Lower leg skin (tissue), 3 donors: Measurements from ENCODE around the gene LCMT1.

Source experiments
- POLR2A ChIP-seq, 2 donors: fragments of 450-650 bp; IDR thresholded peaks; one replicate each; pipeline ENCODE4 v1.6.1; 2016 to 2017; ENCODE audit warnings: antibody characterized with exemption in 2 of 2, mild to moderate bottlenecking in 1 of 2, moderate library complexity in 1 of 2
- TF ChIP-seq, protein P1 (sequence below), 3 donors: fragments of 450-650 bp; IDR thresholded peaks; one replicate each; pipeline ENCODE4 v1.5.1; 2016; ENCODE audit warnings: antibody characterized with exemption in 3 of 3, mild to moderate bottlenecking in 3 of 3, moderate library complexity in 2 of 3

DNA sequence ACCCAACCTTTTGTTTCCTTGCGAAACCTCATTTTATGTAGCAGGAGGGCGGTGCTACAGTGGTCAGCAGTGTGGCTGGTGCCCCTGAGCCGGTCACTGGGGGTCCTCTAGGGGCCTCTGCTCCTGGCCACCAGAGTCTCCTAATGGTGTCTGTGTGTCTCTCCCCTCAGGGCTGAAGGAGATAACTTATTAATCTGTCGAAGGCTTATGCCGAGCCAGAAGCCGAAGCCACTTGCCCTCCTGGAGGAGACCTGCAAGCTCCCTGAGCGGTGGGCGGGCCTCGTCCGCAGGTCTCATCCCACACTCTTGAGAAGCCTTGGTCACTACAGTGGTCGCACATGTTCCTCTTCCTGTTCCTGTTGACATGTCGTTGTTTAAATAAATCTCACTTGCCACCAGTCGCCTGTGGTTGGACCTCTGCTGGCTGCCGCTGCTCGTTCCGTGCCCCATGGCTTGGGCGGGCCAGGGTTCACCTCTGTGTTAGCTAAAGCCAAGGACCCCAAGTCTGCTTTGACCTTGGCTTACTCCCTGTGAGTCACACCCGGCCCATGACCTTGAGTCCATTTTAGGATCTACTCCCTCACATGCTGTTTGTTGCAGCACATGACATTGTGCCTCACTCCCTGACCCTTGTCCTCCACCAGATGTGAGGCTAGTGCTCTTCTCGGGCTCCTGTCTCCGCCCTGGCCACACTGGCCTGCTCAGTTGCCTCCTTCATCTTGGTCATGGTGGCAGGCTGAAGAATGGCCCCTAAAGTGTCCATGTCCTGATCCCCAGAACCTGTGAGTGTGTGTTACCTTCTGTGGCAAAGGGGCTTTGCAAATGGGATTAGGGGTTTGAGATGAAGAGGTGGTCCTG lies 66.5 kb downstream of the LCMT1 start:
- TF ChIP-seq, protein P1, sequence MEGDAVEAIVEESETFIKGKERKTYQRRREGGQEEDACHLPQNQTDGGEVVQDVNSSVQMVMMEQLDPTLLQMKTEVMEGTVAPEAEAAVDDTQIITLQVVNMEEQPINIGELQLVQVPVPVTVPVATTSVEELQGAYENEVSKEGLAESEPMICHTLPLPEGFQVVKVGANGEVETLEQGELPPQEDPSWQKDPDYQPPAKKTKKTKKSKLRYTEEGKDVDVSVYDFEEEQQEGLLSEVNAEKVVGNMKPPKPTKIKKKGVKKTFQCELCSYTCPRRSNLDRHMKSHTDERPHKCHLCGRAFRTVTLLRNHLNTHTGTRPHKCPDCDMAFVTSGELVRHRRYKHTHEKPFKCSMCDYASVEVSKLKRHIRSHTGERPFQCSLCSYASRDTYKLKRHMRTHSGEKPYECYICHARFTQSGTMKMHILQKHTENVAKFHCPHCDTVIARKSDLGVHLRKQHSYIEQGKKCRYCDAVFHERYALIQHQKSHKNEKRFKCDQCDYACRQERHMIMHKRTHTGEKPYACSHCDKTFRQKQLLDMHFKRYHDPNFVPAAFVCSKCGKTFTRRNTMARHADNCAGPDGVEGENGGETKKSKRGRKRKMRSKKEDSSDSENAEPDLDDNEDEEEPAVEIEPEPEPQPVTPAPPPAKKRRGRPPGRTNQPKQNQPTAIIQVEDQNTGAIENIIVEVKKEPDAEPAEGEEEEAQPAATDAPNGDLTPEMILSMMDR (IDR thresholded peaks at IDR 0.05): peak in 1 of 3 donors; percentile 80
- TF ChIP-seq POLR2A (IDR thresholded peaks at IDR 0.05): no peak
